NCI-H345 treated with DMSO at 0.1 percent for 48 hours (cell line): ENCODE measurements around the gene SLC32A1.
A peak's percentile ranks its signal among the peaks of the same experiment; 100 is the strongest.

ENCODE experiments used
- DNase-seq: peaks from one replicate; lab custom pipeline; 2025; ENCODE audit not compliant: unreplicated experiment; lab: John Stamatoyannopoulos, UW

SLC32A1 gene

DNA sequence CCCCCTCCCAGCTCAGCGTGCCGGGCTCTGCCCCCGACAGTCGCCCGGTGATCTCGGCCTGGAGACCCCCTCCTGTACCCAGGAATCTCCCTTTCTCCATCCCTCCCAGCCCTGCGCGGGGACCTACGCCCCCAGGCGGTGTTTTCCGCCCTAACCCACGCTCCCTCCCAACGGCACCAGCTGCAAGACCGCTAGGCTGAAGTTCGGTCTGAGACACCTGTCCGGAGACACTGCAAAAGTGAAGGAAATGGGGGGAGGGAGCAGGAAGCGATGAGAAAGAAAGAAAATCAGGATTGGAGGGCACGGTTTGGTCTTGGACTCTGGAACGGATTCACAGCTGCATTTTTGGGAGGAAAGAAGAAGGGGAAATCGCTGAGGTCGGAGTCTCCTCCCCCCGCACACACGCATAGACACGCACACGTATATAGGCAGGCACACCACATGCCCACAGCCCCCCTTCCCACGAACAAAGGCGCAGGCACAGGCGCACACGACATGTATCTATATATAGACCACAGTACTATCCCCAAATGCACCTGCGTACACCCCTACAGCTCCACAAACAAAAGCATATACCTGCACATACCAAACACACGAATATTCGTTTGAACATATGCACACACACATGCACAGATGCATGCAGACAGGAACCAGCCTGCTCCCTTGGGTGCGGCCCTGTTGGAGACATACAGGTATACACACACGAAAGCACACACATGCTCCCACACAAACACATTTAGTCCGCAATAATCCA lies 1.0 kb downstream of the SLC32A1 start:
- no peak for DNase-seq

DNA sequence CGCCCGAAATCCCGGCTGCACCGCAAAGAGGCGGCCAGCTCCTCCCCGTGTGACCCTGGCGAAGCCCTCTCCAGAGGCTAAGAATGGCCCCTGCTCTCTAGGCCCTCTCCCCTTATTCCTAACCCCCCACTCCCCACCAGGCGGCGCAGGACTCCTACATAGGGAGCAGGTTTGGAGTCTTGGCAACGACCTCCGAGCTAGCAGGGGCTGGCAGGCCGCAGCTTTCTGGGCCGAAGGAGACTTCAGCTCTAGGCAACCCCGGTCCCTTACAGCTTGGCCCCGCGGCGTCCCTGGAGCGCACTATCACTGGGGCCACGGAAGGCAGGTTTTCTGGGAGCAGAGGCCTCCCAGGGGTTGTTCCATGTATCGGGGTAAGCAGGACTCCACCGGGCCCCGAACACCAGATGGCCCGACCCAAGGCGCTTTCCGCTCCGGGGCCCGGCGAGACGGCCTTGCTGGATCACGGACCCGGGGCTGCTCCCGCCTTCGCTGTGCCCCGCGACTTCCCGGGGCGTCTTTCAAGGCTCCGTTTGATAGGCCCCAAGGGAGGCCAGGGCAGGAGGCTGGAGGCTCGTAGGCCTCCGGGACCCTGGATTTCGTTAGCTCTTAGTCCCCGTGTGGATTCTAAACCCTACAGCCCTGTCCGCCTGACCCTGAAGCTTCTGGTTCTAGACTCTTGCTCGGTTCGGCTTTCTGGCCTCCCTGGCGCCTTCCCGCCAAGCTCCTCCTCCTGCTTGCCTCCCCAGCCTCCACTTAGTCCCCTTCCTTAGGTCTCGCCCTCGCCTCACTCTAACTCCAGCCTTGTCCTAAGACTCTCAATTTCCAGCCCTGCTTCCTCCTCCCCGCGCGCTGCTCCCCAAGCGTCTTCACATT lies 1.9 kb downstream of the SLC32A1 start:
- no peak for DNase-seq

DNA sequence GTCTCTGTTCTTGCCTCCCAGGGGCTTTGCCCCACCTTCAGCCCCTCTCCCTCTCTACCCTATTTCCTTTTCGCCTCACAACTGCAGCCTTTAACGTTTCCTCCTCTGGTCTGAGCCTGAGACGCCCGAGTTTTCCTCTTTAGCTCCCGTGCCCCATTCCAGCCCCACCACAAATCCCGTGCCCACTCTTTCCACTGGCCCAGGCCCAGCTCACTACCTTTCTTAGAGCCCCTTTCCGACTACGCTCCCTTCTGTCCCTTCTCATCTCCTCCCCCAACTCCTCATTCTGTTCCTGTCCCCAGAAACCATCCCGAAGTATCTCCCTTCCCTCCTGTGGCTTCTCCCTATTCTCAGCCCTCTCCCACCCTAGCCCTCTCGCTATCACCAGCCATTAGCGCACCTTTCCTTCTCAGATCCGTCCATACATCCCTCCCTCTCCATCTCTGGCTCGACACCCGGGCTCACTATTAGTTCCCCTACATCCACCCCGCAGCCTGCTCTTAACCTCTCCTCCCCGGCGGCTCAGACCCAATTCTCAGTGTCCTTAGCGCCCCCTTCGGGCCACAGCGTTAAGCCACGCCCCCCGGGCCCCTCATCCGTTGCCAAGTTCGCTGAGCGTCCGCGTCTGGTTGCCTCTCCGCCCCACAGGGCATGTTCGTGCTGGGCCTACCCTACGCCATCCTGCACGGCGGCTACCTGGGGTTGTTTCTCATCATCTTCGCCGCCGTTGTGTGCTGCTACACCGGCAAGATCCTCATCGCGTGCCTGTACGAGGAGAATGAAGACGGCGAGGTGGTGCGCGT lies 2.7 kb downstream of the SLC32A1 start:
- DNase-seq: no peak

DNA sequence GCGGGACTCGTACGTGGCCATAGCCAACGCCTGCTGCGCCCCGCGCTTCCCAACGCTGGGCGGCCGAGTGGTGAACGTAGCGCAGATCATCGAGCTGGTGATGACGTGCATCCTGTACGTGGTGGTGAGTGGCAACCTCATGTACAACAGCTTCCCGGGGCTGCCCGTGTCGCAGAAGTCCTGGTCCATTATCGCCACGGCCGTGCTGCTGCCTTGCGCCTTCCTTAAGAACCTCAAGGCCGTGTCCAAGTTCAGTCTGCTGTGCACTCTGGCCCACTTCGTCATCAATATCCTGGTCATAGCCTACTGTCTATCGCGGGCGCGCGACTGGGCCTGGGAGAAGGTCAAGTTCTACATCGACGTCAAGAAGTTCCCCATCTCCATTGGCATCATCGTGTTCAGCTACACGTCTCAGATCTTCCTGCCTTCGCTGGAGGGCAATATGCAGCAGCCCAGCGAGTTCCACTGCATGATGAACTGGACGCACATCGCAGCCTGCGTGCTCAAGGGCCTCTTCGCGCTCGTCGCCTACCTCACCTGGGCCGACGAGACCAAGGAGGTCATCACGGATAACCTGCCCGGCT lies 3.4 kb downstream of the SLC32A1 start:
- DNase-seq: no peak

DNA sequence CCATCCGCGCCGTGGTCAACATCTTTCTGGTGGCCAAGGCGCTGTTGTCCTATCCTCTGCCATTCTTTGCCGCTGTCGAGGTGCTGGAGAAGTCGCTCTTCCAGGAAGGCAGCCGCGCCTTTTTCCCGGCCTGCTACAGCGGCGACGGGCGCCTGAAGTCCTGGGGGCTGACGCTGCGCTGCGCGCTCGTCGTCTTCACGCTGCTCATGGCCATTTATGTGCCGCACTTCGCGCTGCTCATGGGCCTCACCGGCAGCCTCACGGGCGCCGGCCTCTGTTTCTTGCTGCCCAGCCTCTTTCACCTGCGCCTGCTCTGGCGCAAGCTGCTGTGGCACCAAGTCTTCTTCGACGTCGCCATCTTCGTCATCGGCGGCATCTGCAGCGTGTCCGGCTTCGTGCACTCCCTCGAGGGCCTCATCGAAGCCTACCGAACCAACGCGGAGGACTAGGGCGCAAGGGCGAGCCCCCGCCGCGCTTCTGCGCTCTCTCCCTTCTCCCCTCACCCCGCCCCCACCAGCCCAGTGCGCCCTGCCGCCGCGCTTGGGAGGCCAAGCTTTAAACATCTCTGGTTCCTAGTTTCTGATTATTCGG lies 4.0 kb downstream of the SLC32A1 start:
- no peak for DNase-seq

DNA sequence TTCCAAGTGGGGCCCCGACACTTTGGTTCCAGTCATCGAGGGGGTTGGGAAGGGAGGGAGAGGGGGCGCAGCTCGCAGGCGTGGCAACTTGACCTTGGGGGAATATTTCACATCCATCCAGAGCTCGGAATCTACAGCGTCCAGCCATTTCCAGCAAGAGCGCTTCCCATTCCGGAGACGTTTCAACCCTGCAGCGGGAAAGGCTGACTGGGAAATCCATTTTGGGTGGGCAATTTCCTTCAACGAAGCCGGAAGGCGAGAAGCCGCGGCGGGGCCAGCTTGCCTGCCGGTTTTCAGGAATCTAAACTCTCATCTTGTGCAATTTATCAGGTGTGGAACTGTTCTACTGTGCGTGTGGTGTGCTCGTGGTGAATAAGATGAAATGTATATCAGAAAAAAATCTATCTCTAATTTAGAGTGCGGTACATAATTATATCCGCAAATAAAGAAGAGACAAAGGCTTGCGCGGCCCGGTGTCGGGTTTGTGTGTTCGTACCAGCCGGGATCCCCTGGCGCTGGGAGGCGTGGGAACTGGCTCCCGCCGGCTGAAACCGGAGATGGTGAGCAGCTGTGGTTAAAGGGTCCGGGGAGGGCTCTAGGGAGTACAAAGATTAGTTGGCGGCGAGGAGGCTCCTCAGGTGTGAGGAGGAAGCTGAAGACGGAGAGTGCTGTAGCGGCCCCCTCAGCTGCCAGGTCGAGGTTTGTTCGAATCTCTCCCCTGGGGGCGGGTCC lies 4.8 kb downstream of the SLC32A1 start:
- peak; percentile 16 for DNase-seq

DNA sequence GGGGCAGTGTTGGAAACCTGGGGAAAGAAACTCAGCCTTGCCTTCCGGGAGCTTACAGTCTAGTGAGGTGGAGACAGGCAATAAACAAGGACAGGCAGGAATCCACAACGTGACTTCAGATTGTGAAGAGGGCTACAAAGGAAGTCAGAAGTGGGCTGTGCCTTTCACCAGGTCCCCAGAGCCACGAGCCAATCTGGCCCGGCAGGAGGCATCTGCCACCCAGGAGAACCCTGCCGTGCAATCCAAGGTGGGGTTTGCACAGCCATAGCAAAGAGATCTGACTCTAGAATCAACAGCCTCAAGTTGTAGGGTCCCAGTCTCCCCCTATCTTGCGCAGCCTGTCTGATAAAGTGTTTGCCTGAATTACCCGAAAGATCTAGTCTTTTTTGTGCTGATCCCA lies 5.5 kb downstream of the SLC32A1 start:
- DNase-seq: no peak

DNA sequence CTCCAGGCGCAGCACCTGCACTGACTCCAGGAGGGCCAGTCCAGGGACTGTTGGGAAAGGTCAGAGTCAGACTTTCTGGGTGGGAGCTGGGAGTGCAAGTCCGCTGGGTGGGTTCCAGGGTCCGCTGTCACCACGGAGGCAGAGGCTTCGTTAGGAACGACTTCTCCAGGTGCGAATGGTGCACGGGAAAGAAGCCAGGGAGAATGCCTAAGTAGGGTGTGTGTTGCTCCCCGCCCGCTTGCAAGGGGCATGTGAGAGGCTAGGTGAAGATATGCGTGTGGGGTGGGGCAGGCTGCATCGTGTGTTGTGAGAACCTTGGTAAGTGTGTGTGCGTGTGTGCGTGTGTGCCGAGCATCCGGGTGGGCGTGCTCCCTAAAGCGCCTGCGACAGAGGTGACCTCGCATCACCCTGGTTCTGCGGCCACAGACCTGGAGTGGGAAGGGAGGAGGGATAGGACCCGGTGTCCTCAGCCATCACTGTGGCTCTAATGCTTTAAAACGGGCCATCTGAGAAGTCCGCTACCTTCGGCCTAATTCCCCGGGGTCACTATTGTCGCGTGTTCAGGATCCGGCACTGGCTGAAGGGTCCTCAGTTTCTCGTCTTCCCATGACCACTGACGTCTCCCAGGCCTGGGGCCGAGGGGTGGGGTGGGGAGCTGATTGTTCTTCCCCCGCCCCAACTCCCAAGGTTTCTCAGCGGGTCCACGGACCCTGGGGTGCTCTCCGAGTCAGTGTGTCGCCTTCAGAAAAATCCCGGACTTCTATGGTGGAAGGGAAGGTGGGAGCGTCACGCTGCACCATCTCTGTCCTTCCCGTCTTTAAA lies 6.1 kb downstream of the SLC32A1 start:
- DNase-seq: no peak

DNA sequence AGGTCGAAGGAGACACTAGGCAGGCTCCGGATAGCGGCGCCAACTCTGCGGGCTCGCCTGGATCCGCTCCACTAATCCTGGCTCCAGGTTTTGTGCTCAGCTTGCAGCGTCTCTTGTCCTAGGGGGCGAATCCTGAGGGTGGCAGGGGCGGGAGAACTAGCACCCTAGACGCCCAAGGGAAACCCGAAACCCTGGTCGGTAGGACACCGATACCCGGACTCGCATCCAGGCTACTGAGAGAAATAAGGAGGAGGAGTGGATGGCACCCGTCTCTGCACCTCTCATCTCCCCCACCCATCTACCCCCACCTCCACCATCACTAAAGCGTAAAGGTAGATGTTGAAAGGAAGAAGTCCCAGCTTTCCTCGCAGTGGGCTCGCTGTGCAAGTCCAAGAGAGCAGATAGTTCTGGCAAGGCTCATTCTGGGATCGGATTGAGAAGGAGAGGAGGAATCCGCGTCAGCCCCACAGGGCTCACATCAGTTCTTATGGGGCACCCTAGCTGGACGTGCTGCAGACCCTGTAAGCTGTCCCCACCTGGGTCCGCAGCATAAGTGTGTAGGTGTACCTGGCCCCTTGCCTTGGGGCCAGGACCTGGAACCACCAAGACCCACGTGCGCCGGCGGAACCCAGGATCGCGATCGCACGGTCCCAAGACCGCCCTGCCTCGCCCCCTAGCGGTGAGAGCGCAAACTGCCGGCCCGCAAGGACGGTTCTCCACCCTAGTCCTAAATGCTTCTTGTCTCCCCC lies 6.9 kb downstream of the SLC32A1 start:
- DNase-seq: peak; percentile 65

DNA sequence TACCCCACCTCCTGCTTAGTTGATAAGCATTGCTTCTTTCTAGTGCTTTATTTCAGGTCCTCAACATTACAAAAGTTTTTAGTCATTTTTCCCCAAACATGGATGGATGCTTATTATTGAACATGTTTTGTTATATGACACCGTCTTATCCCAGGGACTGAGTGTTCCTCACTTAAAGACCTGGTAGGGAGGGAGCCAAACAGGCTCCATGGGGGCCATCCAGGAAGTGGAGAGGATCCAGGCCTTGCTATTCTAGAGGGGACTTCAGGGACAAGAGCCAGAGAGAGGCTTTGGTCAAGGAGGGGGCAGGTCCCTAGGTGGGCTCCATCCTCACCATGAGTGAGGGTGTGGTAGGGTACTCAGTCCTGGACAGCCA lies 7.4 kb downstream of the SLC32A1 start:
- no peak for DNase-seq

DNA sequence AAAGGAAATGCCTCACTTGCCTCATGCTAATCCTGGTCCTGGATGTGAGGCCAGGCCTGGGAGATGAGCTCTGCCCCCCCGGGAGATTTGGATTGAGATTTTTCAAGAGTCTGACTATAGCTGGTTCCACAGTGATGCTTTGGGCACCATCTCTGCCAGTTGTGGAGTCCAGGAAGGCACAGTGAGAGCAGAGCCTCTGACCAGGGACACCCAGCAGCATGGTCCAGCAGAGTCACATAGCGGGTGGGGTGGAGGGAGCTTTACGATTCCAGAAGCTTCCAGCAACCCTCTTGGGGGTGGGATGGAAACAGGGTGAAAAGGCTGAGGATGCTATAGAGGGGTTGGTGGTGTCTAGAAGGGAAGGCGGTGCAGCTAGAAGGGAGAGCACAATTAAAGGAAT lies 8.7 kb downstream of the SLC32A1 start:
- no peak for DNase-seq

DNA sequence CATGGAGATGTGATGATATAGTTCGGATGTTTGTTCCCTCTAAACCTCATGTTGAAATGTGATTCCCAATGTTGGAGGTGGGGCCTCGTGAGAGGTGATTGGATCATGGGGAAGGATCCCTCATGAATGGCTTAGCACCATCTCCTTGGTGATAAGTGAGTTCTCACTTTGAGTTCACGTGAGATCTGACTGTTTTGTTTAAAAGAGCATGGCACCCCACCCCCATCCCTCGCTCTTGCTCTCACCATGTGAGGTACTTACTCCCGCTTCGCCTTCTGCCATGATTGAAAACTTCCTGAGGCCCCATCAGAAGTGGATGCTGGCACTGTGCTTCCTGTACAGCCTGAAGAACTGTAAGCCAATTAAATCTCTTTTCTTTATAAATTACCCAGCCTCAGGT lies 10.9 kb downstream of the SLC32A1 start:
- no peak for DNase-seq

DNA sequence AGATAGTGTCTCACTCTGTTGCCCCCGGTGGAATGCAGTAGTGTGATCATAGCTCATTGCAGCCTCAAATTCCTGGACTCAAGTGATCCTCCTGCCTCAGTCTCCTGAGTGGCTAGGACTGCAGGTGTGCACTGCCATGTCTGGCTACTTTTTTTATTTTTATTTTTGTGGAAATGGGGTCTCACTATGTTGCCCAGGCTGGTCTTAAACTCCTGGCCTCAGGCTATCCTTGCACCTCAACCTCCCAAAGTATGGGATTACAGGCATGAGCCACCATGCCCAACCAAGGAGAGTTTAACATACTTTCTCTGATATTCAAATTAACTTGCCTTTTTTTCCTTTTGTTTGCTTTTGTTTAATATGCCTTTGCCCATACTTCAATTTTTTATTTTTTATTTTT lies 13.6 kb downstream of the SLC32A1 start:
- no peak for DNase-seq

DNA sequence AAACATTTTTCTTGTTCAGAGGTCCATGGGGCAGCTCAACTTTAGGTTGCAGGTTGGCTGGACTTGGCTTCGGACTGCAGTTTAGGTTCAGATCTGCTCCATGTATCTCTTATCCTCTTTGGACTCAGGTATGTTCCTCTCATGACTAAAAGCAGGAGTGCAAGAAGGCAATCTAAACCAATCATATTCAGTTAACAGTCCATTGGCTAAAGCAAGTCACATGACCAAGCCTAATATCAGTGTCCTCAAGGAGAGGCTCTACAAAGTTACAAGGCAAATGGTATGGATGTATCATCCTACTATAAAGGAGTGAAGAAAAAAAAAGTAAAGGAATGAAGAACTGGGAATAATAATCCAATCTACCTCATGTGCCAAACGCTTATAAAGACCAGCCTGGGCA lies 21.5 kb downstream of the SLC32A1 start:
- no peak for DNase-seq

DNA sequence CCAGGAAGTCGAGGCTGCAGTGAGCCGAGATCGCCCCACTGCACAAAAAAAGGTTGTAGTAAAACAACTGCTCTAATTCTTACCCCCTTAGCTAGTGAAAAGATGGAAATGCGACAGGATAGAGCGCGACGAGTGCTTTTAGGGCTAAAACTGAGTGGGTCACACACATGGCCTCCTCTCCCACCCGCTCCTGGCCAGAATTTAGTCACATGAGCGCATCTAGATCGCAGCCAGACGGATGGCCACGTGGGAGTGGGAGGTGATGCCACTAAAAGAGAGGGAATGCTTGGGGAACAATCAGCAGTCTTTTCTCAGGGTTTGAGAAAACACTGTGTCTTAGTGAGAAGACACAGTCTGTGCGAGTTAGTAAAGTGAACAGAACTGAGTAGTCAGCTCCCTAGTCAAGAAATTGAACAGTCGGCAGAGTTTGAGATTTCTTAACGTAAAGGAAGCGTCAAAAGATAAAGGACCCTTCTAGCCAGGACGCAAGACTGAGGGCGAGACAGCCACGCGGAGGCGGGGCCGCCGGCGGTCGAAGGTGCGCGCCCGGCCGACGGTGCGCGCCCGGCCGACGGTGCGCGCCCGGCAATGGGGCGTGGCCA lies 23.3 kb downstream of the SLC32A1 start:
- DNase-seq: no peak

DNA sequence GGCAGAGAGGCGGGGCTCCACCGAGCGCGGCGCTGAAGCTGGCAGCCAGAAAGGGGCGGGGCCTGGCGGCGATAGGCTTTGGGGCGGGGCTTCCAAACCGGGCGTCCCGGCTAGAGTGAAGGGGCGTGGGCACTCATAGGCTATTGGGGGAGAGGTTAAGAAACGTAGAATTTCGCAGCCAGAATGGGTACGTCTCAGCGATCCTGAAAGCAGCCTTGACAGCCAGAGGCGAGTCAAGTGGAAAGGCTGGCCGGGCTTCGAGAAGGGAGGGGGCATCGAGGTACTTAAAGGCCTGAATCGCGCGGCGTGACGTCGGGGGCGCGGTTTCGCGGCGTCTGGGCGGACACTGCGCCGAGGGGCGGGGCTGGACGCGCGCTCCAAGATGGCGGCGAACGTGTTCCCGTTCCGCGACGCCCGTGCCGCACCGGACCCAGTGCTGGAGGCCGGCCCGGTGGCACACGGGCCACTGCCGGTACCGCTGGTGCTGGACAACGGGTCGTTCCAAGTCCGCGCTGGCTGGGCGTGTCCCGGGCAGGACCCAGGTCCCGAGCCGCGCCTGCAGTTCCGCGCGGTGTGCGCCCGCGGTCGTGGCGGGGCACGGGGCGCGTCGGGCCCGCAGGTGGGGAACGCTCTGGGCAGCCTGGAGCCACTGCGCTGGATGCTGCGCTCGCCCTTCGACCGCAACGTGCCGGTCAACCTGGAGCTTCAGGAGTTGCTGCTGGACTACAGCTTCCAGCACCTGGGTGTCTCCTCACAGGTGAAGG lies 24.0 kb downstream of the SLC32A1 start, which contains the start of gene ACTR5:
Gene ACTR5 (plus strand): TSS at position 364 of the 764 bp plus-strand sequence. CDS start 19 bp downstream, at position 383.
- peak; percentile 98 for DNase-seq

DNA sequence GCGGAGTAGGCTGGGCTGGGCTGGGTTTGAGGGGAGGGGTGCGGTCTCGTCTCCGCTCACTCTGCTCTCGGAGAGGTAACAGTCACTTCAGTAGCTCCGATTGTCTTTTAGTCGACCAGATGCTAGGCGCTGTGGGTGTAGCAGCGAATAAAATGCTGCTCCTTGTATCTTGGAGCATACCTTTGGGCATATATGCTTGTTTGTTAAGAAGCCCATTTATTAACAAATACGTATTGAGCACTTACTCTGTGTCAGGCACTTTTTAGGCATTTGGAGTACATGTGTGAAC lies 24.5 kb downstream of the SLC32A1 start:
- DNase-seq: peak; percentile 53
